Right lobe of liver (tissue), 4 donors: ENCODE measurements around the gene PPP6R1.

ENCODE experiments used
- POLR2A ChIP-seq: fragments of 450-650 bp; IDR thresholded peaks from one replicate; pipeline ENCODE4 v1.6.1; 2017; ENCODE audit warnings: antibody characterized with exemption, mild to moderate bottlenecking
- TF ChIP-seq, protein P1 (sequence below), 4 donors: fragments of 200-600 bp in 3 of 4; fragments of 450-650 bp in 1 of 4; IDR thresholded peaks; one replicate each; pipeline versions ENCODE4 v1.5.1 to v1.8.0; 2016 to 2022; ENCODE audit warnings: antibody characterized with exemption in 4 of 4, mild to moderate bottlenecking in 2 of 4
- donor health status: DM: no; HTN: no; CAD: no.
- donor health status: DM: no; HTN: no; CAD: no.
- donor health status: DM: no; HTN: yes; CAD: no.

- TF ChIP-seq, protein P1, sequence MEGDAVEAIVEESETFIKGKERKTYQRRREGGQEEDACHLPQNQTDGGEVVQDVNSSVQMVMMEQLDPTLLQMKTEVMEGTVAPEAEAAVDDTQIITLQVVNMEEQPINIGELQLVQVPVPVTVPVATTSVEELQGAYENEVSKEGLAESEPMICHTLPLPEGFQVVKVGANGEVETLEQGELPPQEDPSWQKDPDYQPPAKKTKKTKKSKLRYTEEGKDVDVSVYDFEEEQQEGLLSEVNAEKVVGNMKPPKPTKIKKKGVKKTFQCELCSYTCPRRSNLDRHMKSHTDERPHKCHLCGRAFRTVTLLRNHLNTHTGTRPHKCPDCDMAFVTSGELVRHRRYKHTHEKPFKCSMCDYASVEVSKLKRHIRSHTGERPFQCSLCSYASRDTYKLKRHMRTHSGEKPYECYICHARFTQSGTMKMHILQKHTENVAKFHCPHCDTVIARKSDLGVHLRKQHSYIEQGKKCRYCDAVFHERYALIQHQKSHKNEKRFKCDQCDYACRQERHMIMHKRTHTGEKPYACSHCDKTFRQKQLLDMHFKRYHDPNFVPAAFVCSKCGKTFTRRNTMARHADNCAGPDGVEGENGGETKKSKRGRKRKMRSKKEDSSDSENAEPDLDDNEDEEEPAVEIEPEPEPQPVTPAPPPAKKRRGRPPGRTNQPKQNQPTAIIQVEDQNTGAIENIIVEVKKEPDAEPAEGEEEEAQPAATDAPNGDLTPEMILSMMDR (IDR thresholded peaks at IDR 0.05): no peak
- TF ChIP-seq POLR2A: no peak
Measured at GRCh38 chr19:55248704-55249103, 10.1 kb downstream of the PPP6R1 start.
